Measurements from ENCODE around the gene AKAP5. TPM values are rescaled to one million over a fixed set of nuclear protein-coding genes. Genes with fewer than 3 reads are reported as not detected.

AKAP5 gene
- total RNA-seq, 1 donor from 2014 or later = 2.9 TPM

- H3K36me3 ChIP-seq (ENCODE audit: insufficient read depth, low read length) = no peaks in the 10 kb centered on the region
- TF ChIP-seq EZH2 (IDR thresholded peaks at IDR 0.05; ENCODE audit: insufficient read depth, low read length) (no peak), CTCF (IDR thresholded peaks at IDR 0.05; ENCODE audit: insufficient read depth, low read depth, low read length) (no peak)
- peaks cover 28% of the 10 kb centered on the region for H4K20me1 ChIP-seq (ENCODE audit: insufficient read depth, low read length)
- H2AFZ ChIP-seq (ENCODE audit: low read depth, low read length) = peak overlapping the region; percentile 80
- no peaks in the 10 kb centered on the region for H3K9me3 Mint-ChIP-seq (ENCODE audit: unreplicated experiment)
- H3K4me2 ChIP-seq (ENCODE audit: low read length) = peak overlapping the region; percentile 93
- H3K9me3 ChIP-seq (ENCODE audit: insufficient read depth, low read depth, low read length) = no peaks in the 10 kb centered on the region
- DNase-seq (ENCODE audit: low read depth) = peak; percentile 15
- H3K79me2 ChIP-seq (ENCODE audit: insufficient read depth, low read length) = peaks cover 74% of the 10 kb centered on the region
- peak overlapping the region; percentile 80 for H3K27ac Mint-ChIP-seq (ENCODE audit: unreplicated experiment)
- H3K27me3 Mint-ChIP-seq (ENCODE audit: low read depth, unreplicated experiment) = no peaks in the 10 kb centered on the region
- no peak for FAIRE-seq
- H3K9ac ChIP-seq (ENCODE audit: low read length) = peak overlapping the region; percentile 99
- peaks cover 37% of the 10 kb centered on the region for H3K4me1 ChIP-seq (ENCODE audit: insufficient read depth, low read length)
- peaks cover 3% of the 10 kb centered on the region for H3K36me3 Mint-ChIP-seq (ENCODE audit: low read depth, unreplicated experiment)
- peak overlapping the region; percentile 89 for H3K4me3 Mint-ChIP-seq (ENCODE audit: unreplicated experiment)
- no peaks in the 10 kb centered on the region for H3K27me3 ChIP-seq (ENCODE audit: insufficient read depth, low read length)
- peak overlapping the region; percentile 87 for H3K4me3 ChIP-seq (ENCODE audit: insufficient read depth, low read depth, low read length)
- H3K27ac ChIP-seq (ENCODE audit: low read depth, low read length) = peak overlapping the region; percentile 97
- H3K4me1 Mint-ChIP-seq (ENCODE audit: low read depth, unreplicated experiment) = peaks cover 30% of the 10 kb centered on the region
These were observed 37.7 kb downstream of the AKAP5 start for GRCh38 chr14:64502887-64503433.

GRCh38 chr14:64503434-64504309 lies 38.4 kb downstream of the AKAP5 start, which contains the start of gene ZBTB25:
Gene ZBTB25 (minus strand): TSS chr14:64503838. CDS start chr14:64490533, 13,305 bp downstream.
- Histone ChIP-seq H3K4me3 (ENCODE audit: insufficient read depth, low read depth, low read length) (peak within 1 kb of the TSS; percentile 87), H3K79me2 (ENCODE audit: insufficient read depth, low read length) (peaks cover 81% of the 10 kb centered on the region), H3K4me1 (ENCODE audit: insufficient read depth, low read length) (peaks cover 37% of the 10 kb centered on the region), H4K20me1 (ENCODE audit: insufficient read depth, low read length) (peaks cover 35% of the 10 kb centered on the region), H3K9me3 (ENCODE audit: insufficient read depth, low read depth, low read length) (no peaks in the 10 kb centered on the region), H3K27ac (ENCODE audit: low read depth, low read length) (peak within 1 kb of the TSS; percentile 97), H3K4me2 (ENCODE audit: low read length) (peak within 1 kb of the TSS; percentile 93), H3K27me3 (ENCODE audit: insufficient read depth, low read length) (no peaks in the 10 kb centered on the region), H3K36me3 (ENCODE audit: insufficient read depth, low read length) (no peaks in the 10 kb centered on the region), H3K9ac (ENCODE audit: low read length) (peak within 1 kb of the TSS; percentile 99), H2AFZ (ENCODE audit: low read depth, low read length) (peak within 1 kb of the TSS; percentile 80)
- peaks cover 35% of the 10 kb centered on the region for H3K4me1 Mint-ChIP-seq (ENCODE audit: low read depth, unreplicated experiment)
- TF ChIP-seq EZH2 (IDR thresholded peaks at IDR 0.05; ENCODE audit: insufficient read depth, low read length) (no peak), CTCF (IDR thresholded peaks at IDR 0.05; ENCODE audit: insufficient read depth, low read depth, low read length) (no peak)
- H3K36me3 Mint-ChIP-seq (ENCODE audit: low read depth, unreplicated experiment) = peaks cover 3% of the 10 kb centered on the region
- no peaks in the 10 kb centered on the region for H3K9me3 Mint-ChIP-seq (ENCODE audit: unreplicated experiment)
- peak within 1 kb of the TSS; percentile 94 for H3K27ac Mint-ChIP-seq (ENCODE audit: unreplicated experiment)
- no peaks in the 10 kb centered on the region for H3K27me3 Mint-ChIP-seq (ENCODE audit: low read depth, unreplicated experiment)
- peak; percentile 87 for DNase-seq (ENCODE audit: low read depth)
- FAIRE-seq = no peak
- H3K4me3 Mint-ChIP-seq (ENCODE audit: unreplicated experiment) = peak within 1 kb of the TSS; percentile 89

Data from astrocyte (in vitro differentiated cells and primary cell).